ENCODE data around the gene CASR.

Gene CASR

GRCh38 chr3:122305818-122306621 lies 122.6 kb downstream of the CASR start:
- DNase-seq (ENCODE audit: low spot score) (no peak), FAIRE-seq (no peak)

DNA sequence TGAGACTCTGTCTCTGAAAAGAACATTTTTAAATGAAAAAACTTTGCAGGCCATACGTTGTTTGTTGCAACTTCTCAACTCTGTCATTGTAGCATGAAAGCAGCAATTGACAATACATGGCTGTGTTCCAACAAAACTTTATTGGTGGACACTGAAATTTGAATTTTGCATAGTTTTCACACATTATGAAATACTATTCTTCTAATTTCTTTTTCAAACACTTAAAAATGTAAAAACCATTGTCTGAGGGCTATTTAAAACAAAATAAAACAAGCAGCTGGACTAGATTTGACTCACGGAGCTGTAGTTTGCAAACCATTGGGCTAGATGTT lies 123.1 kb downstream of the CASR start:
- DNase-seq (ENCODE audit: low spot score) (no peak), FAIRE-seq (no peak)

DNA sequence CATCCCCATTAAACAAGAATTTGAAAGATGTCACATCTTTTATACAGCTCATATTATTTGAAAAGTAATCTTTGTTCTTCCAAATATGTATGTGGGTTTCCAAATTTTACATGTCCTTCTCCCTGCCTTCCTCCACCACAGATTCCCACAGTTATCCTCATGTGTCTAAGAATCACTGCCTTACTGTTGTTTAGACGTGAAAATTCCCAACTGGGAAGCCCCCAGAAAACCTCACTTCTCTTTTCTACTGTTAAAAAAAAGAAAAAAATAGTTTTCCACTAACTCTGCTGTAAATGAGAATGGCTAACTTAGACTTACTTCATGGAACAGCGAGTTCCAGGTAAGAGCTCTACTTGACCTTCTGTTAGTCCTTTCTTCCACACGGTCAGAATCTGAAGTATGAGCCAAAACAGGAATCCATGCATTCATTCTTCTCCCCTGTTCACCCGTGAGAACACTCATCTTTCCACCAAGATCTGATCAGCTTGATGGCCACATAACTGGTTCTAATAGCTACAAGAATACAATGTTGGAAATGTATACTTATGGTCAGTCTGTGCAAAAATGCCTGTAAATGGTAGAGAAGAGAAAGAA lies 123.7 kb downstream of the CASR start:
- DNase-seq (ENCODE audit: low spot score) (no peak), FAIRE-seq (no peak)

- FAIRE-seq, result no peak
- no peak for DNase-seq (ENCODE audit: low spot score)
Measured at GRCh38 chr3:122307976-122308375, 124.5 kb downstream of the CASR start.

DNA sequence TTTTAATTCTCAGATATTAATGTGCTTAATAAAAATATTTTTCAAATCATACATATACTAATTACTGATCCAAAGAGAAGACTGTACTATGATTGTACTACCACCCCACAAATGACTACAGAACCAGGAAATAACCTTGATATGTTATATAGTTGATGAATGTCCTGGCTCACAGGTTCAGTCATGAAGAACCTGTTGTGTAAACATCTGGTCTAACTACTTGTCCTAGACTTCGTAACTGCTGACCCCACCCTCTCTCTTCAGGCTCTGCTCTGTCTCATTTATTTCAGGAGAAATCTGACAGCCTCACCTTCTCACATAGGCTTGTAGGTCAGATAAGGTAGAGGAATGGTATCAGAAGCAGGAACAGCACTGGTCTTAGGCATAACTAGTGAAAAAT lies 126.9 kb downstream of the CASR start:
- DNase-seq (ENCODE audit: low spot score) (no peak), FAIRE-seq (no peak)

DNA sequence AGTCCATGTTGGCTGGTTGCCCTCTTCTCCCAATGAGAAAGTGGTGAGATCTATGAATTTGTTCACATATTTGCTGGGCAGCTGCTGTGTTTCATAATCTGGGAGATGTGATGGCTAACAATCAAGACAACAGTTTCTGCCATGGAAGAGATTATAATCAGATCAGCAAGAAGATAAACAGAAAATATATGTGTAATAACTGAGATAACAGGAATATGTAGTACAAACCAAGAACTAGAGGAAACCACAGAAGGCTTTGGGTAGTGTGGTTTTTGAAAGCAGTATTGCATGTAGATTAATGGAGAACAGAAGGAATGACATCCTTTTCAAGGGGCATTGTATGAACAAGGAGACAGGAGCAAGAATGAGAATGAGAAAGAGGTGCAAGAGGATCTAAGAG lies 129.4 kb downstream of the CASR start:
- no peak for DNase-seq (ENCODE audit: low spot score)
- FAIRE-seq, result no peak

DNA sequence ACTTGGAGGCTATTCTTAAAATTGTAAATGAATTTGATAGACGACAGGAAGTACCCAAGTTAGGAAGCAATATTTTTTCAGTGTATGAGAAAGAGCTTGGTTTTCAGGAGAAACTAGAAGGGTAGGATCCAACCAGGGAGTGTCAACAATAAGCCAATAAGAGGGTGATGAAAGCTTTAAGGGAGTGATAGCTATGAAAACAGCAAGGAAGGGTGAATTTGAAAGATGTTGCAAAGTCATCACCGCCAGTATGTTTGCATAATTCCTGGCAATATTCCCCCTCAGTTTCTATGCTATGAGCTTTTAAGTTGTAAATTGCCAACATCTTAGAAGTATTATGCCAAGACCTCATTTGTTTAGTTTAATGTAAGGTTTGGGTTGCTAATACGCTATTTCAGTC lies 129.8 kb downstream of the CASR start:
- no peak for FAIRE-seq
- no peak for DNase-seq (ENCODE audit: low spot score)

DNA sequence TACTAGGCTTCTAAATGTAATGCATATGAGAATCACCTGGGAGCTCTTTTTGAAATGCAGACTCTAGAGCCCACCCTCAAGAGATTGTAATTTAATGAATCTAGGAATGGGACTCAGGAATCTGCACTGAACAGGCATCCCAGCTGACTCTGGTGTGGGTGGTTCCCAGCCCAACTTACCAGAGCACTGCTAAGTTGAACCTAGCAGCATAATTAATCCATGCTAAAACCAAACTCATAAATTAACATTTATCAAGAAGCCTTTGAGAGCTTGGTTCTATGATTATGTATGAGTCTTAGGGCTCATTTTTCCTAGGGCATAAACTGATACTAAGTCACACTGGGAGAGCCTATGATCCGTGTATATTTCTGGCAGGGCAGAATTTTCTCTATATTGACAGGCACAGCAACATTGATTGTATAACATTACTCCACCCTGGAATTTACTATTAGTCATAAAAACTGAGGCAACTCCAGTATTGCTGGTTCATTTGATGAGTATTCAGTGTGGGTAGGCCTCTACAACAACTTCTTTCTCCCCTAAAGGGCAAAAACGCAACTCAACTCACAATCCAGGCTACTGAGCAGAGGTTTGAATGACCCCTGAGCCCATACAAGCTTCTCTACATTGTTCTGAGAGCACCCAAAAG lies 130.9 kb downstream of the CASR start:
- DNase-seq (ENCODE audit: low spot score) (no peak), FAIRE-seq (no peak)

- DNase-seq (ENCODE audit: low spot score) (no peak), FAIRE-seq (no peak)
Measured at GRCh38 chr3:122315619-122316018, 132.2 kb downstream of the CASR start.

DNA sequence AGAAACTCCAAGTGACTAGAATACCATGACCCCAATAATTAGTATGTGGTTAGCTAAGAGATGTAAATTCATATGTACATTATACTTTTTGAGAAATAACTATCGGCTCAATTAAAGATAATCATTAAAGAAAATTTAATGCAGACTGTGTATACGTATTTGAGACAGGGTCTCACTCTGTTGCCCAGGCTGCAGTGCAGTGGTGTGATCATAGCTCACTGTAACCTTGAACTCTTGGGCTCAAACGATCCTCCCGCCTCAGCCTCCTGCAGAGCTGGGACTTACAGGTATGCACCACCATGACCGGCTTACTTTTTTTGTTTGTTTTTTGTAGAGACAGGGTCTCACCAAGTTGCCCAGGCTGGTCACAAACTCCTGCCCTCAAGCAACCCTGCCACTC lies 132.9 kb downstream of the CASR start:
- DNase-seq (ENCODE audit: low spot score) (no peak), FAIRE-seq (no peak)

GRCh38 chr3:122318620-122319019 lies 135.2 kb downstream of the CASR start:
- FAIRE-seq, result no peak
- DNase-seq (ENCODE audit: low spot score), result no peak

DNA sequence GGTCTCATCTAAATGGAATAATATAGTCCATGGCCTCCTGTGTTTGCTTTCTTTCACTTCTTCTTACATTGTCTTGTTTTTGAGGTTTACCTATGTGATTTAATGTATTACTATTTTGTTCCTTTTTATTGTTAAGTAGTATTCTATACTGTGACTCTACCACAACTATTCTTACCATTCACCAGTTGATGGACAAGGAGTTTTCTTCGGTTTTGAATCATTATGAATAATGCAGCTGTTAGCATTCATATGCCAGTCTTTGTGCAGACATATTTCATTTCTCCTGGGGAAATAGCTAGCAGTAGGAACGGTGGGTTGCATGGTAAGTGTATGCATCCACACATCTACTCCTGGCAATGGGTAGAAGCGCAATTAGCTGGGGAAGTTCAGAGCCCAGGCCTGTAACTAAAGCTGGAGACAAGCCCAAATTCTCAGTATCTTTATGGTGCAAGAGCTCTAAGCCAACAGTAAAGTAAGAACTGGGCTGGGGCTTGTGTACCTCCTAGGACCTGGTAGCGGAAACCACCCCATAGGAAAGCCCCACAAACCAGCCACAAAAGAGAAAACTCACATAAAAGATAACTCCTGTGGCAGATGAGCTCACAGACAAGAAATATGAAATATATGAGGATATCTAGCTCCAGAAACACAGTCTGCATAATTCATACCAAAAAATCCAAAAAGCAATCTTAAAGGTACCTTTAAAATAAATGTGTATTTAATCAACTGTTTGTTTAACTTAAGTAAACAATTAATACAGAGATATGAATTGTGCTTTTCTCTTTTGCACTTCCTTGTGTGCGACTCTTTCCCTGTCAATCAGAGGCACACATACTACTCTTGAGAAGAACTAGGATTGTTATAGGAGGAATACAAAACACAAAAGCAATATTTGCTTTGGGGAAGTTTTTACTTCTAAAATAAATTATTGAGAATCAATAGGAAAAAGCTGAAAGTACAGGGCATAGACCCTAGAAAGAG lies 138.9 kb downstream of the CASR start:
- FAIRE-seq, result no peak

DNA sequence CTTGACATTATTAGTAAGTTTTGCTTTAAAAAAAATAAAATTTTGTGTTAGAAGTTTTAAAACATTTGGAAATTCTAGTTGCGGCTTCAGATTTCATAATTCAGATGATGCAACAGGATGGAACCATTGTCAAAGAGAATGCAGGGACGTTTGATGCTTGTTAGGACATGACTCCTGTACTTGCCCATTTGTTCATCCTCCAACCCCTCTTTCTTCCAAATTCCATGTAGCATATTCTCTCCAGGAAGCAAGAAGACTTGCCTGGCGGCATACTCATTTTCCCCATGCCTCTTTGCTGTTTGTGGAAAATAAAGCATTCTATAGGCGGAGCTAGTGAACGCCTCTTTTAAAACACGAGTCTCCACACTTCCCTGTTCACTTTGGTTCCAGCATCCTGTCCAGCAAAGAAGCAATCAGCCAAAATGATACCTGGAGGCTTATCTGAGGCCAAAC lies 141.4 kb downstream of the CASR start, which contains the start of gene CSTA:
CSTA (plus strand) TSS at position 378 of the 453 bp plus-strand sequence; CDS start at position 423, 45 bp downstream.
- DNase-seq (ENCODE audit: low spot score) (no peak), FAIRE-seq (no peak)

More for the DNA sequence above, 138.9 kb downstream of the CASR start:
- DNase-seq (ENCODE audit: low spot score), result no peak

- FAIRE-seq, result no peak
- DNase-seq (ENCODE audit: low spot score), result no peak
Measured at GRCh38 chr3:122325769-122326168, 142.3 kb downstream of the CASR start.

DNA sequence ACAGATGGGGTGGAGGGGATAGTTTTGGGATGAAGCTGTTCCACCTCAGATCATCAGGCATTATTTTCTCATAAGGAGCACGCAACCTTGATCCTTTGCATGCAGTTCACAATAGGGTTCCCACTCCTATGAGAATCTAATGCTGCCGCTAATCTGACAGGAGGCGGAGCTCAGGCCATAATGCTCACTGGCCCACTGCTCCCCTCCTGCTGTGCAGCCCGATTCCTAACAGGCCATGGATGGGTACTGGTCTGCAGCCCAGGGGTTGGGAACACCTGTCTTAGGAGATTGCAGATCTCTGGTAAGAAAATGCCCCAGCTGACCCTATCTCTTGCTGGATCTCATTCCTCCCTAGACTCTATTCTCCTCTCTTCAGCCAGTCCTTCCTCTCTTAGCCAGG lies 148.4 kb downstream of the CASR start:
- no peak for FAIRE-seq
- DNase-seq (ENCODE audit: low spot score), result no peak

GRCh38 chr3:122332551-122332950 lies 149.1 kb downstream of the CASR start:
- DNase-seq (ENCODE audit: low spot score) (no peak), FAIRE-seq (no peak)

Data from RCC 7860 (cell line).